ENCODE data around the gene DNAJC6. TPM values are rescaled to one million over a fixed set of nuclear protein-coding genes. Genes with fewer than 3 reads are reported as not detected.
"Not testable (repeated sequence)": the region's sequence is repeated elsewhere in the genome, so short reads cannot be mapped to it uniquely, and the experiment has no call there.

Gene DNAJC6
- total RNA-seq, 1 donor from 2014 or later = 0.20 TPM

GRCh38 chr1:65431111-65431705 is 121.9 kb downstream of the DNAJC6 start:
- ATAC-seq = no peak

- ATAC-seq = no peak
Observed at GRCh38 chr1:65432918-65433317, 123.6 kb downstream of the DNAJC6 start.

GRCh38 chr1:65434255-65434654 is 124.9 kb downstream of the DNAJC6 start:
- no peak for ATAC-seq

GRCh38 chr1:65434760-65435159 is 125.4 kb downstream of the DNAJC6 start:
- no peak for ATAC-seq

- no peak for ATAC-seq
Observed at GRCh38 chr1:65435987-65436386, 126.6 kb downstream of the DNAJC6 start.

GRCh38 chr1:65437616-65438015 is 128.3 kb downstream of the DNAJC6 start:
- no peak for ATAC-seq

- ATAC-seq = no peak
Observed at GRCh38 chr1:65440322-65440900, 131.1 kb downstream of the DNAJC6 start.

- ATAC-seq = no peak
Observed at GRCh38 chr1:65440915-65441314, 131.6 kb downstream of the DNAJC6 start.

GRCh38 chr1:65441464-65441863 is 132.1 kb downstream of the DNAJC6 start:
- no peak for ATAC-seq

- no peak for ATAC-seq
Observed at GRCh38 chr1:65442442-65442841, 133.1 kb downstream of the DNAJC6 start.

GRCh38 chr1:65443647-65444046 is 134.3 kb downstream of the DNAJC6 start:
- ATAC-seq = no peak

GRCh38 chr1:65444128-65444640 is 134.8 kb downstream of the DNAJC6 start:
- ATAC-seq = no peak

GRCh38 chr1:65445837-65446236 is 136.5 kb downstream of the DNAJC6 start:
- ATAC-seq = no peak

GRCh38 chr1:65449214-65449823 is 140.0 kb downstream of the DNAJC6 start:
- no peak for ATAC-seq

GRCh38 chr1:65455678-65456077 is 146.3 kb downstream of the DNAJC6 start:
- ATAC-seq = not testable (repeated sequence)

GRCh38 chr1:65456481-65456880 is 147.1 kb downstream of the DNAJC6 start:
- ATAC-seq = no peak

GRCh38 chr1:65457868-65458267 is 148.5 kb downstream of the DNAJC6 start:
- ATAC-seq = no peak

GRCh38 chr1:65458730-65459396 is 149.5 kb downstream of the DNAJC6 start:
- no peak for ATAC-seq

GRCh38 chr1:65459397-65459768 is 150.0 kb downstream of the DNAJC6 start:
- no peak for ATAC-seq
